Calu3 (cell line): ENCODE data around the gene TRAPPC5. TPM values are rescaled to one million over a fixed set of nuclear protein-coding genes. Genes with fewer than 3 reads are reported as not detected.

Source experiments
- BruUV-seq: library from RNA; stranded (reverse); fragments of 400-500 nt; replicated peaks from 2 replicates; lab custom pipeline; 2021; lab: Mats Ljungman, UMichigan
- CTCF ChIA-PET: fragments of 300-600 bp; sonication (Branson Sonifier 250); formaldehyde crosslinking; loops from one replicate; lab custom pipeline; 2022; ENCODE audit warnings: antibody characterized with exemption; lab: Charles Lee
- DNase-seq: peaks from one replicate; pipeline ENCODE4 v3.0.0; 2022
- H3K27ac Mint-ChIP-seq: one replicate; pipeline ENCODE4 v1.8.0; 2022; ENCODE audit warnings: mixed read lengths; ENCODE audit not compliant: unreplicated experiment
- H3K27me3 Mint-ChIP-seq: one replicate; pipeline ENCODE4 v1.8.0; 2022; ENCODE audit warnings: mixed read lengths; ENCODE audit not compliant: unreplicated experiment
- H3K36me3 Mint-ChIP-seq: one replicate; pipeline ENCODE4 v1.8.0; 2022; ENCODE audit warnings: mild to moderate bottlenecking, moderate library complexity, mixed read lengths; ENCODE audit not compliant: insufficient read depth, unreplicated experiment
- H3K4me1 Mint-ChIP-seq: one replicate; pipeline ENCODE4 v1.8.0; 2022; ENCODE audit warnings: mild to moderate bottlenecking, low read depth, mixed read lengths; ENCODE audit not compliant: unreplicated experiment
- H3K4me3 Mint-ChIP-seq: one replicate; pipeline ENCODE4 v1.8.0; 2022; ENCODE audit warnings: mild to moderate bottlenecking, low read depth, moderate library complexity, mixed read lengths; ENCODE audit not compliant: unreplicated experiment
- H3K9me3 Mint-ChIP-seq: one replicate; pipeline ENCODE4 v1.8.0; 2022; ENCODE audit warnings: low read depth, mixed read lengths; ENCODE audit not compliant: unreplicated experiment
- intact Hi-C: fragments of 100-400 bp; cut with micrococcal nuclease; formaldehyde crosslinking; loops from one replicate; pipeline ENCODE4 v1.10.0; 2022; ENCODE audit not compliant: unreplicated experiment
- total RNA-seq: library from RNA; stranded (reverse); gene quantifications from 2 replicates; pipeline ENCODE4 v1.2.3, GENCODE V29; 2022
- TF ChIP-seq, protein P1 (sequence below): fragments of 200-600 bp; IDR thresholded peaks from one replicate; pipeline ENCODE4 v1.8.0; 2022; ENCODE audit warnings: antibody characterized with exemption; ENCODE audit not compliant: unreplicated experiment

TRAPPC5 gene
- total RNA-seq, 1 experiment from 2014 or later: 82.4 TPM

DNA sequence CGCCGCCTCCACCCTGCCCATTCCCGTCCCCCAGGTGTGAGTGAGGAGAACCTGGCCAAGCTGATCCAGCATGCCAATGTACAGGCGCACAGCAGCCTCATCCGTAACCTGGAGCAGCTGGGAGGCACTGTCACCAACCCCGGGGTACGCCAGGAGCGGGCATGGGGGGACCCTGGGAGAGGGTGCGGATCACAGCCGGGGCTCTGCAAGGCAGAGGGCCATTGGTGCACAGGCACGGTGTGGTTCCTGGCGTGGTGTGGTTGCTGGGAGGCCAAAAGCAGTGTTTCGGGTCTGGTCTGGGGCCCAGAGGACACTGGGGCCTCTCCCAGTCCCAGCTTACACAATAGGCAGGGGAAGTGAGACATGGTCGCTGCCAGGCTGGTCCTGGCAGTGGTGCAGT, 35.5 kb upstream of the TRAPPC5 start:
- DNase-seq: no peak
- H3K27me3 Mint-ChIP-seq: no peaks in the 10 kb centered on the region
- H3K9me3 Mint-ChIP-seq: peaks cover under 1% of the 10 kb centered on the region
- intact Hi-C loops: no loop called here
- no TSS peak for BruUV-seq
- TF ChIP-seq, protein P1, sequence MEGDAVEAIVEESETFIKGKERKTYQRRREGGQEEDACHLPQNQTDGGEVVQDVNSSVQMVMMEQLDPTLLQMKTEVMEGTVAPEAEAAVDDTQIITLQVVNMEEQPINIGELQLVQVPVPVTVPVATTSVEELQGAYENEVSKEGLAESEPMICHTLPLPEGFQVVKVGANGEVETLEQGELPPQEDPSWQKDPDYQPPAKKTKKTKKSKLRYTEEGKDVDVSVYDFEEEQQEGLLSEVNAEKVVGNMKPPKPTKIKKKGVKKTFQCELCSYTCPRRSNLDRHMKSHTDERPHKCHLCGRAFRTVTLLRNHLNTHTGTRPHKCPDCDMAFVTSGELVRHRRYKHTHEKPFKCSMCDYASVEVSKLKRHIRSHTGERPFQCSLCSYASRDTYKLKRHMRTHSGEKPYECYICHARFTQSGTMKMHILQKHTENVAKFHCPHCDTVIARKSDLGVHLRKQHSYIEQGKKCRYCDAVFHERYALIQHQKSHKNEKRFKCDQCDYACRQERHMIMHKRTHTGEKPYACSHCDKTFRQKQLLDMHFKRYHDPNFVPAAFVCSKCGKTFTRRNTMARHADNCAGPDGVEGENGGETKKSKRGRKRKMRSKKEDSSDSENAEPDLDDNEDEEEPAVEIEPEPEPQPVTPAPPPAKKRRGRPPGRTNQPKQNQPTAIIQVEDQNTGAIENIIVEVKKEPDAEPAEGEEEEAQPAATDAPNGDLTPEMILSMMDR: no peak
- H3K27ac Mint-ChIP-seq: no peak overlapping the region
- no peak overlapping the region for H3K4me3 Mint-ChIP-seq
- CTCF ChIA-PET: no interaction called here
- no peaks in the 10 kb centered on the region for H3K4me1 Mint-ChIP-seq
- H3K36me3 Mint-ChIP-seq: peaks cover 12% of the 10 kb centered on the region

DNA sequence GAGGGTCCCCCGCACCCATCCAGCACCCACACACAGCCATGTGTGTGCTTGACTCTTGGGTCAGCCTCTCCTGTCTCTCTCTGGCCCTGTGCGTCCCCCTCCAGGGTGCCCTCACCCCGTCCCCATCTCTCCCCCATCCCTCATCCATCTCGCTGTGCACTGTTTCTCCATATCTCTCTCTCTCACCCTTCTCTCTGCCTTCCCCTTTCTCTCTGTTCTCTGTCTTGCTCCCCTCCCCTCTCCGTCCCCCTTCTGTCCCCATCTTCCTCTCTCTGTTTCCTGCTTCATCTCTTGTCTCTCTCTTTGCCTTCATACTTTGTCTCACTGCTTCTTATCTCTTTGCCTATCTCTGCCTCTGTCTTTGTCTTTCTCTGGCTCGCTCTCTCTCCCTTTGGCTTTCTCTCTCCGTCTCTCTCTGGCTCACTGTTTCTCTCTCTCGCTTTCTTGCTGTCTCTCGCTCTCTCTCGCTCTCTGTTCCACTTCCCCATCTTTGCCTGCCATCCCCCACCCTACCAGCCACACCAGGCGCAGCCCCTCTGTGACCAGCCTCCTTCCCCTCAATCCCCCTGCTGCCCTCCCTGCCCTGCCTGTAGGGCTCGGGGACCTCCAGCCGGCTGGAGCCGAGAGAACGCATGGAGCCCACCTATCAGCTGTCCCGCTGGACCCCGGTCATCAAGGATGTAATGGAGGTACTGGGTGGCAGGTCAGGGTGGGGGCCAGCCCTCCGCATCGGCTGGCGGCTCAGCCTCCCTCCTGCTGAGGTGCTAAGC, 34.8 kb upstream of the TRAPPC5 start:
- CTCF ChIA-PET: no interaction called here
- no TSS peak for BruUV-seq
- no peaks in the 10 kb centered on the region for H3K9me3 Mint-ChIP-seq
- peaks cover 12% of the 10 kb centered on the region for H3K36me3 Mint-ChIP-seq
- no peaks in the 10 kb centered on the region for H3K27me3 Mint-ChIP-seq
- TF ChIP-seq, protein P1: no peak
- no peak overlapping the region for H3K4me3 Mint-ChIP-seq
- H3K4me1 Mint-ChIP-seq: no peaks in the 10 kb centered on the region
- intact Hi-C loops: no loop called here
- no peak for DNase-seq
- no peak overlapping the region for H3K27ac Mint-ChIP-seq

GRCh38 chr19:7646426-7646700, 34.3 kb upstream of the TRAPPC5 start:
- CTCF ChIA-PET: no interaction called here
- TF ChIP-seq, protein P1: no peak
- no peak overlapping the region for H3K4me3 Mint-ChIP-seq
- no peaks in the 10 kb centered on the region for H3K27me3 Mint-ChIP-seq
- no peak for DNase-seq
- no peaks in the 10 kb centered on the region for H3K9me3 Mint-ChIP-seq
- intact Hi-C loops: no loop called here
- peaks cover 12% of the 10 kb centered on the region for H3K36me3 Mint-ChIP-seq
- no peak overlapping the region for H3K27ac Mint-ChIP-seq
- no TSS peak for BruUV-seq
- H3K4me1 Mint-ChIP-seq: no peaks in the 10 kb centered on the region

GRCh38 chr19:7647156-7647555, 33.5 kb upstream of the TRAPPC5 start:
- no TSS peak for BruUV-seq
- no peaks in the 10 kb centered on the region for H3K27me3 Mint-ChIP-seq
- H3K4me3 Mint-ChIP-seq: no peak overlapping the region
- CTCF ChIA-PET: no interaction called here
- TF ChIP-seq, protein P1: no peak
- DNase-seq: no peak
- peaks cover 2% of the 10 kb centered on the region for H3K4me1 Mint-ChIP-seq
- peaks cover 16% of the 10 kb centered on the region for H3K36me3 Mint-ChIP-seq
- H3K9me3 Mint-ChIP-seq: no peaks in the 10 kb centered on the region
- intact Hi-C loops: no loop called here
- no peak overlapping the region for H3K27ac Mint-ChIP-seq
